GM19099 (cell line): Measurements from ENCODE around the gene CREG1.

Experiments used
- POLR2A ChIP-seq: IDR thresholded peaks from 3 replicates; pipeline ENCODE4 v1.6.1; 2011; ENCODE audit warnings: low read depth; ENCODE audit not compliant: insufficient read length; ENCODE audit errors: extremely low read depth

CREG1 gene

GRCh38 chr1:167520711-167521206 is 32.8 kb downstream of the CREG1 start:
- TF ChIP-seq POLR2A = no peak

GRCh38 chr1:167518331-167518700 is 35.2 kb downstream of the CREG1 start, which contains the start of gene CD247:
CD247 (minus strand) TSS chr1:167518529; CDS start chr1:167518465, 64 bp downstream.
- no peak for TF ChIP-seq POLR2A

- no peak for TF ChIP-seq POLR2A
Observed at GRCh38 chr1:167517535-167518330, 35.8 kb downstream of the CREG1 start.

GRCh38 chr1:167516404-167517388 is 36.9 kb downstream of the CREG1 start:
- no peak for TF ChIP-seq POLR2A

GRCh38 chr1:167515893-167516321 is 37.7 kb downstream of the CREG1 start:
- no peak for TF ChIP-seq POLR2A

- TF ChIP-seq POLR2A = no peak
Observed at GRCh38 chr1:167515461-167515860, 38.1 kb downstream of the CREG1 start.

- no peak for TF ChIP-seq POLR2A
Observed at GRCh38 chr1:167514288-167514687, 39.3 kb downstream of the CREG1 start.

GRCh38 chr1:167512046-167512654 is 41.4 kb downstream of the CREG1 start:
- no peak for TF ChIP-seq POLR2A

- no peak for TF ChIP-seq POLR2A
Observed at GRCh38 chr1:167511374-167511986, 42.1 kb downstream of the CREG1 start.

- no peak for TF ChIP-seq POLR2A
Observed at GRCh38 chr1:167510881-167511280, 42.7 kb downstream of the CREG1 start.

- no peak for TF ChIP-seq POLR2A
Observed at GRCh38 chr1:167510244-167510643, 43.3 kb downstream of the CREG1 start.

GRCh38 chr1:167509587-167509986 is 44.0 kb downstream of the CREG1 start:
- no peak for TF ChIP-seq POLR2A

- TF ChIP-seq POLR2A = no peak
Observed at GRCh38 chr1:167507719-167508118, 45.8 kb downstream of the CREG1 start.

GRCh38 chr1:167504467-167504827 is 49.1 kb downstream of the CREG1 start:
- TF ChIP-seq POLR2A = no peak
